Measurements from ENCODE around the gene GH1.

GH1 gene

GRCh38 chr17:63960006-63960405, 41.4 kb upstream of the GH1 start:
- no peak for TF ChIP-seq CTCF (IDR thresholded peaks at IDR 0.05; ENCODE audit: low read depth, low read length, missing control alignments)
- H3K4me3 ChIP-seq (ENCODE audit: low read depth, low read length), result no peak overlapping the region
- in situ Hi-C loops (cut with HindIII; ENCODE audit: low sequenced_read_pairs), result no loop called here

DNA sequence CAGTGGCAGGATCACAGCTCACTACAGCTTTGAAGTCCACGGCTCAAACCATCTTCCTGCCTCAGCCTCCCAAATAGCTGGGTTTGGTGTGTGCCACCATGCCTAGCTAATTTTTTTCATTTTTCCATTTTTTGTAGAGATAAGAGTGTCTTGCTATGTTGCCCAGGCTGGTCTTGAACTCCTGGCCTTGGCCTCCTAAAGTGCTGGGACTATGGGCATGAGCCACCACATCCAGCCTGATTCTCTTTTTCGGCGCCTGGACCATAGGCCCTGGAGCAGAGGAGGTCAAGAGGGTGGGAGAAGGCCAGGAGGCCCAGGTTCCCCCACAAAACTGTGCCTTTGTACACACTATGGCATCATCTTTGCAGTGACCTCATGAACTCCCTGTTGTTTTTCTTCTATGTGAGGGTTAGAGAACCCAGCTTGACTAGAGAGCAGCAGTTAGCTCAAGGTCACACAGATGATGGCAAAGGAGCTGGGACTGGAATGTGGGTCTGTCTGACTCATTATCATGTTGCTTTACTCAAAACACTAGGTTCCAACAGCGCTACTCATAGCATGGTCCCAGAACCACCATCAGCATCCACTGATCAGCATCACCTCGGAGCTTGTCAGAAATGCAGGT, 37.8 kb upstream of the GH1 start:
- no peak for TF ChIP-seq CTCF (IDR thresholded peaks at IDR 0.05; ENCODE audit: low read depth, low read length, missing control alignments)
- H3K4me3 ChIP-seq (ENCODE audit: low read depth, low read length), result no peak overlapping the region
- DNase-seq (ENCODE audit: low read depth), result no peak
- in situ Hi-C loops (cut with HindIII; ENCODE audit: low sequenced_read_pairs), result no loop called here

More at GRCh38 chr17:63960006-63960405, 41.4 kb upstream of the GH1 start:
- DNase-seq (ENCODE audit: low read depth), result no peak

GRCh38 chr17:63955791-63956190, 37.2 kb upstream of the GH1 start:
- in situ Hi-C loops (cut with HindIII; ENCODE audit: low sequenced_read_pairs), result no loop called here
- H3K4me3 ChIP-seq (ENCODE audit: low read depth, low read length), result no peak overlapping the region
- TF ChIP-seq CTCF (IDR thresholded peaks at IDR 0.05; ENCODE audit: low read depth, low read length, missing control alignments), result no peak
- no peak for DNase-seq (ENCODE audit: low read depth)

DNA sequence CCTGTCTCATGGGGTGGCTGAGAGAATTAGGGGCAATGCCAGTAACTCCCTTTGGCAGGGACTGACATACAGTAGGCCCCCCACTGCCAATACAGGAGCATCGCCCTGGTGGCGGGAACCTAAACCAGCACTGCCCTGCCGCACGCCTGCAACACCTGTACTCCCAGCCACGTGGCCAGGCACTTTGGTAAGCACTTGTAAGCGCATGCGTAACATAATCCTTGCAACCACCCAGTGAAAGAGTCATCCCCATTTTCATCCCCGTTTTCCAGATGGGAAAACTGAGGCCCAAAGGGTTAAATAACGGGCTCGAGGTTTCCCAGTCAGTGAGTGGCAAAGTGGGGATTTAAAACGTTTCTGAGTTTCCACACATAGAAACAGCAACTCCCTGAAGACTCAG, 36.6 kb upstream of the GH1 start:
- DNase-seq (ENCODE audit: low read depth), result no peak
- in situ Hi-C loops (cut with HindIII; ENCODE audit: low sequenced_read_pairs), result no loop called here
- TF ChIP-seq CTCF (IDR thresholded peaks at IDR 0.05; ENCODE audit: low read depth, low read length, missing control alignments), result no peak
- no peak overlapping the region for H3K4me3 ChIP-seq (ENCODE audit: low read depth, low read length)

DNA sequence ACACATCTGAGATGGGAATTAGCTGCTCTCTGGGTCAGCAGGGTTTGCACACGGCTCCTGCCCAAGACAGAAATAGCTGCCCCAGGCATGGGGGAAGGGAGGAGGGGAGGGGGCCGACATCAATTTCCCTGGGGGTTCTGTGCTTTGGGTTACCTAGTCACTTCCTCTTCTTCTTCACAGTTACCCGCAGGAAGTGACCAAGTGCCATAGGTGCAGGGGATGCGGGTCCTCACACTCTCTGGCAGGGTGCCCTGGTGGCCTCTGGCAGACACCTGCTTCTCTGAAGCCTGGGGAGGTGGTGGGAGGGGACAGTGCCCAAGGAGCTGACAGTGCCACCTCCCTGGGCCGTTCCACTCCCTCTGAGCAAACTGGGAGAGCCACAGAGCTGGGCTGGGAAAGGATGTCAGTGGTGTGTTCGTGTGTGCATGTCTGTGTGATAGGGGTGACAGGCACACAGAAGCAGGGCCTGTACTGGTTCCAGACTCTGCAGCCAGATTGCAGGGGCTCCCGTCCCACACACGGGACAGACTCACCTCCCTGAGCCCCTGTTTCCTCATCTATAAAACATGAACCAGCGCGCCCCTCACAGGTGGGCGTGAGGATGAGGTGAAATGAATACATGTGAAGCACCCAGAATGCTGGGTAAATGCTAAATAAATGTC, 35.9 kb upstream of the GH1 start:
- no peak for TF ChIP-seq CTCF (IDR thresholded peaks at IDR 0.05; ENCODE audit: low read depth, low read length, missing control alignments)
- in situ Hi-C loops (cut with HindIII; ENCODE audit: low sequenced_read_pairs), result no loop called here
- no peak overlapping the region for H3K4me3 ChIP-seq (ENCODE audit: low read depth, low read length)
- DNase-seq (ENCODE audit: low read depth), result no peak

- peak; percentile 38 for TF ChIP-seq CTCF (IDR thresholded peaks at IDR 0.05; ENCODE audit: low read depth, low read length, missing control alignments)
- in situ Hi-C loops (cut with HindIII; ENCODE audit: low sequenced_read_pairs), result no loop called here
- DNase-seq (ENCODE audit: low read depth), result no peak
- no peak overlapping the region for H3K4me3 ChIP-seq (ENCODE audit: low read depth, low read length)
These were observed 32.6 kb upstream of the GH1 start for GRCh38 chr17:63950940-63951907.
